Memory B cell (primary cell): Measurements from ENCODE around the gene AWAT1.
"Not testable (repeated sequence)": the region's sequence is repeated elsewhere in the genome, so short reads cannot be mapped to it uniquely, and the experiment has no call there.

Experiments
- ATAC-seq: fragments of 150-1000 bp; cut with Tn5 transposase; 2 replicates; pipeline ENCODE4 v1.10.0; 2021; ENCODE audit warnings: low read depth, mild to moderate bottlenecking, moderate library complexity
- DNase-seq, 2 donors: peaks; one replicate each; pipeline ENCODE4 v3.0.0; 2022; ENCODE audit warnings: low spot score in 2 of 2
- H3K27ac Mint-ChIP-seq: one replicate; pipeline ENCODE4 v1.8.0; 2022; ENCODE audit warnings: mild to moderate bottlenecking, moderate library complexity, mixed read lengths
- H3K27me3 Mint-ChIP-seq: one replicate; pipeline ENCODE4 v1.8.0; 2022; ENCODE audit warnings: mixed read lengths
- H3K36me3 Mint-ChIP-seq: one replicate; pipeline ENCODE4 v1.8.0; 2022; ENCODE audit warnings: mild to moderate bottlenecking, mixed read lengths
- H3K4me1 Mint-ChIP-seq: one replicate; pipeline ENCODE4 v1.8.0; 2022; ENCODE audit warnings: mixed read lengths
- H3K4me3 Mint-ChIP-seq: one replicate; pipeline ENCODE4 v1.8.0; 2022; ENCODE audit warnings: mild to moderate bottlenecking, moderate library complexity, mixed read lengths
- H3K9me3 Mint-ChIP-seq: one replicate; pipeline ENCODE4 v1.8.0; 2022; ENCODE audit warnings: mixed read lengths

Gene AWAT1

GRCh38 chrX:70247252-70247651 lies 12.8 kb downstream of the AWAT1 start:
- no peak overlapping the region for H3K4me3 Mint-ChIP-seq
- DNase-seq: no peak
- no peak for ATAC-seq
- no peaks in the 10 kb centered on the region for H3K4me1 Mint-ChIP-seq
- H3K9me3 Mint-ChIP-seq: no peaks in the 10 kb centered on the region
- H3K36me3 Mint-ChIP-seq: no peaks in the 10 kb centered on the region
- no peak overlapping the region for H3K27ac Mint-ChIP-seq
- H3K27me3 Mint-ChIP-seq: no peaks in the 10 kb centered on the region

- Mint-ChIP-seq H3K4me3 (no peak overlapping the region), H3K36me3 (peaks cover 18% of the 10 kb centered on the region), H3K4me1 (no peaks in the 10 kb centered on the region), H3K27ac (no peak overlapping the region), H3K9me3 (no peaks in the 10 kb centered on the region), H3K27me3 (no peaks in the 10 kb centered on the region)
- ATAC-seq (no peak), DNase-seq (no peak)
Observed at GRCh38 chrX:70252491-70252890, 18.0 kb downstream of the AWAT1 start.

GRCh38 chrX:70253377-70254062 lies 19.1 kb downstream of the AWAT1 start:
- Mint-ChIP-seq H3K27ac (no peak overlapping the region), H3K4me1 (no peaks in the 10 kb centered on the region), H3K36me3 (peaks cover 18% of the 10 kb centered on the region), H3K27me3 (no peaks in the 10 kb centered on the region), H3K4me3 (no peak overlapping the region), H3K9me3 (no peaks in the 10 kb centered on the region)
- ATAC-seq (no peak), DNase-seq (no peak)

GRCh38 chrX:70254063-70254400 lies 19.6 kb downstream of the AWAT1 start:
- Mint-ChIP-seq H3K27ac (no peak overlapping the region), H3K4me1 (no peaks in the 10 kb centered on the region), H3K9me3 (no peaks in the 10 kb centered on the region), H3K4me3 (no peak overlapping the region), H3K27me3 (no peaks in the 10 kb centered on the region), H3K36me3 (peaks cover 18% of the 10 kb centered on the region)
- ATAC-seq (no peak), DNase-seq (no peak)

GRCh38 chrX:70254909-70255308 lies 20.5 kb downstream of the AWAT1 start:
- ATAC-seq: no peak
- H3K4me1 Mint-ChIP-seq: no peaks in the 10 kb centered on the region

GRCh38 chrX:70255452-70255851 lies 21.0 kb downstream of the AWAT1 start:
- ATAC-seq: no peak
- peaks cover 18% of the 10 kb centered on the region for H3K36me3 Mint-ChIP-seq
- no peaks in the 10 kb centered on the region for H3K27me3 Mint-ChIP-seq
- H3K27ac Mint-ChIP-seq: no peak overlapping the region
- H3K4me3 Mint-ChIP-seq: no peak overlapping the region
- no peak for DNase-seq
- no peaks in the 10 kb centered on the region for H3K4me1 Mint-ChIP-seq
- no peaks in the 10 kb centered on the region for H3K9me3 Mint-ChIP-seq

More at GRCh38 chrX:70254909-70255308, 20.5 kb downstream of the AWAT1 start:
- Mint-ChIP-seq H3K27ac (no peak overlapping the region), H3K36me3 (peaks cover 18% of the 10 kb centered on the region), H3K4me3 (no peak overlapping the region), H3K9me3 (no peaks in the 10 kb centered on the region), H3K27me3 (no peaks in the 10 kb centered on the region)
- DNase-seq: no peak

GRCh38 chrX:70257423-70258288 lies 23.2 kb downstream of the AWAT1 start:
- no peak for ATAC-seq
- H3K27ac Mint-ChIP-seq: no peak overlapping the region
- H3K9me3 Mint-ChIP-seq: no peaks in the 10 kb centered on the region
- no peaks in the 10 kb centered on the region for H3K4me1 Mint-ChIP-seq
- H3K36me3 Mint-ChIP-seq: peaks cover 18% of the 10 kb centered on the region
- DNase-seq: no peak
- no peaks in the 10 kb centered on the region for H3K27me3 Mint-ChIP-seq
- no peak overlapping the region for H3K4me3 Mint-ChIP-seq

- no peak within 1 kb of the TSS for H3K27ac Mint-ChIP-seq
- ATAC-seq (no peak), DNase-seq (no peak)
- H3K4me3 Mint-ChIP-seq: no peak within 1 kb of the TSS
- H3K36me3 Mint-ChIP-seq: peaks cover 9% of the 10 kb centered on the region
- H3K27me3 Mint-ChIP-seq: no peaks in the 10 kb centered on the region
- no peaks in the 10 kb centered on the region for H3K9me3 Mint-ChIP-seq
- no peaks in the 10 kb centered on the region for H3K4me1 Mint-ChIP-seq
Observed at GRCh38 chrX:70260104-70260503, 25.6 kb downstream of the AWAT1 start, which contains the start of gene P2RY4. Gene P2RY4 (minus strand): TSS chrX:70260204. CDS start chrX:70259624, 580 bp downstream.

GRCh38 chrX:70262952-70263567 lies 28.6 kb downstream of the AWAT1 start:
- H3K4me1 Mint-ChIP-seq: no peaks in the 10 kb centered on the region
- no peak overlapping the region for H3K27ac Mint-ChIP-seq
- no peak for ATAC-seq
- H3K4me3 Mint-ChIP-seq: no peak overlapping the region
- peaks cover 7% of the 10 kb centered on the region for H3K36me3 Mint-ChIP-seq
- H3K9me3 Mint-ChIP-seq: no peaks in the 10 kb centered on the region
- no peaks in the 10 kb centered on the region for H3K27me3 Mint-ChIP-seq
- no peak for DNase-seq

- Mint-ChIP-seq H3K27ac (no peak overlapping the region), H3K9me3 (no peaks in the 10 kb centered on the region), H3K36me3 (peaks cover 7% of the 10 kb centered on the region), H3K4me1 (no peaks in the 10 kb centered on the region), H3K27me3 (no peaks in the 10 kb centered on the region), H3K4me3 (no peak overlapping the region)
- DNase-seq (no peak), ATAC-seq (no peak)
Observed at GRCh38 chrX:70264784-70265183, 30.3 kb downstream of the AWAT1 start.

GRCh38 chrX:70268034-70268433 lies 33.6 kb downstream of the AWAT1 start, which contains the start of gene ARR3:
Gene ARR3 (plus strand): TSS chrX:70268334. CDS start chrX:70269386, 1,052 bp downstream.
- Mint-ChIP-seq H3K4me3 (no peak within 1 kb of the TSS), H3K36me3 (peaks cover 7% of the 10 kb centered on the region), H3K27ac (no peak within 1 kb of the TSS), H3K27me3 (no peaks in the 10 kb centered on the region), H3K4me1 (no peaks in the 10 kb centered on the region), H3K9me3 (no peaks in the 10 kb centered on the region)
- ATAC-seq (no peak), DNase-seq (no peak)

GRCh38 chrX:70274029-70274428 lies 39.6 kb downstream of the AWAT1 start:
- H3K27me3 Mint-ChIP-seq, H3K4me3 Mint-ChIP-seq, H3K4me1 Mint-ChIP-seq, H3K27ac Mint-ChIP-seq, H3K9me3 Mint-ChIP-seq, ATAC-seq, H3K36me3 Mint-ChIP-seq, DNase-seq: not testable (repeated sequence)

GRCh38 chrX:70279081-70279480 lies 44.6 kb downstream of the AWAT1 start:
- H3K27ac Mint-ChIP-seq: no peak overlapping the region
- no peak for DNase-seq
- H3K4me1 Mint-ChIP-seq: no peaks in the 10 kb centered on the region
- H3K9me3 Mint-ChIP-seq: no peaks in the 10 kb centered on the region
- no peak overlapping the region for H3K4me3 Mint-ChIP-seq
- H3K27me3 Mint-ChIP-seq: no peaks in the 10 kb centered on the region
- H3K36me3 Mint-ChIP-seq: peaks cover 20% of the 10 kb centered on the region
- ATAC-seq: no peak

GRCh38 chrX:70280573-70280972 lies 46.1 kb downstream of the AWAT1 start:
- no peak for ATAC-seq

More at GRCh38 chrX:70280573-70280972, 46.1 kb downstream of the AWAT1 start:
- Mint-ChIP-seq H3K4me1 (no peaks in the 10 kb centered on the region), H3K27me3 (no peaks in the 10 kb centered on the region), H3K9me3 (no peaks in the 10 kb centered on the region), H3K4me3 (no peak overlapping the region), H3K27ac (no peak overlapping the region), H3K36me3 (peaks cover 22% of the 10 kb centered on the region)
- DNase-seq: no peak
